ENCODE results near the gene DGKB. TPM values are rescaled to one million over a fixed set of nuclear protein-coding genes. Genes with fewer than 3 reads are reported as not detected.

Gene DGKB
- total RNA-seq, 4 donors from 2014 or later = 0.07 to 0.95 (median 0.34) TPM

GRCh38 chr7:14828053-14828452, 74.5 kb downstream of the DGKB start:
- H3K27me3 ChIP-seq = no peaks in the 10 kb centered on the region
- H3K4me1 ChIP-seq = peaks cover 0 to 11% of the 10 kb centered on the region in 2 donors
- ATAC-seq (no peak), DNase-seq (no peak)
- H3K4me3 ChIP-seq = no peak overlapping the region
- in situ Hi-C loops (cut with MboI; ENCODE audit: low sequenced_read_pairs in 4 of 4) = no loop called here
- intact Hi-C loops (cut with DNase I; ENCODE audit: low total_unique reads) = no loop called here
- TF ChIP-seq POLR2A (IDR thresholded peaks at IDR 0.05) = no peak
- TF ChIP-seq, protein P1, sequence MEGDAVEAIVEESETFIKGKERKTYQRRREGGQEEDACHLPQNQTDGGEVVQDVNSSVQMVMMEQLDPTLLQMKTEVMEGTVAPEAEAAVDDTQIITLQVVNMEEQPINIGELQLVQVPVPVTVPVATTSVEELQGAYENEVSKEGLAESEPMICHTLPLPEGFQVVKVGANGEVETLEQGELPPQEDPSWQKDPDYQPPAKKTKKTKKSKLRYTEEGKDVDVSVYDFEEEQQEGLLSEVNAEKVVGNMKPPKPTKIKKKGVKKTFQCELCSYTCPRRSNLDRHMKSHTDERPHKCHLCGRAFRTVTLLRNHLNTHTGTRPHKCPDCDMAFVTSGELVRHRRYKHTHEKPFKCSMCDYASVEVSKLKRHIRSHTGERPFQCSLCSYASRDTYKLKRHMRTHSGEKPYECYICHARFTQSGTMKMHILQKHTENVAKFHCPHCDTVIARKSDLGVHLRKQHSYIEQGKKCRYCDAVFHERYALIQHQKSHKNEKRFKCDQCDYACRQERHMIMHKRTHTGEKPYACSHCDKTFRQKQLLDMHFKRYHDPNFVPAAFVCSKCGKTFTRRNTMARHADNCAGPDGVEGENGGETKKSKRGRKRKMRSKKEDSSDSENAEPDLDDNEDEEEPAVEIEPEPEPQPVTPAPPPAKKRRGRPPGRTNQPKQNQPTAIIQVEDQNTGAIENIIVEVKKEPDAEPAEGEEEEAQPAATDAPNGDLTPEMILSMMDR (IDR thresholded peaks at IDR 0.05 in 4 of 5, conservative IDR thresholded peaks at IDR 0.05 in 1 of 5) = no peak
- H3K27ac ChIP-seq = no peak overlapping the region
- no peaks in the 10 kb centered on the region for H3K9me3 ChIP-seq
- no peaks in the 10 kb centered on the region for H3K36me3 ChIP-seq

GRCh38 chr7:14826426-14826825, 76.1 kb downstream of the DGKB start:
- DNase-seq (no peak), ATAC-seq (no peak)
- no peaks in the 10 kb centered on the region for H3K36me3 ChIP-seq
- intact Hi-C loops (cut with DNase I; ENCODE audit: low total_unique reads) (no loop called here), in situ Hi-C loops (cut with MboI; ENCODE audit: low sequenced_read_pairs in 4 of 4) (no loop called here)
- H3K27ac ChIP-seq = no peak overlapping the region
- no peaks in the 10 kb centered on the region for H3K27me3 ChIP-seq
- no peaks in the 10 kb centered on the region for H3K9me3 ChIP-seq
- H3K4me1 ChIP-seq = peaks cover 0 to 6% of the 10 kb centered on the region in 2 donors
- no peak overlapping the region for H3K4me3 ChIP-seq
- TF ChIP-seq, protein P1 (IDR thresholded peaks at IDR 0.05 in 4 of 5, conservative IDR thresholded peaks at IDR 0.05 in 1 of 5) = no peak
- TF ChIP-seq POLR2A (IDR thresholded peaks at IDR 0.05) = no peak

GRCh38 chr7:14825912-14826311, 76.6 kb downstream of the DGKB start:
- H3K36me3 ChIP-seq = no peaks in the 10 kb centered on the region
- ATAC-seq = no peak
- no peak overlapping the region for H3K4me3 ChIP-seq
- no peak overlapping the region for H3K27ac ChIP-seq
- TF ChIP-seq POLR2A (IDR thresholded peaks at IDR 0.05) = no peak
- TF ChIP-seq, protein P1 (IDR thresholded peaks at IDR 0.05 in 4 of 5, conservative IDR thresholded peaks at IDR 0.05 in 1 of 5) = no peak
- H3K27me3 ChIP-seq = no peaks in the 10 kb centered on the region
- H3K4me1 ChIP-seq = peaks cover 0 to 6% of the 10 kb centered on the region in 2 donors
- DNase-seq = no peak
- H3K9me3 ChIP-seq = no peaks in the 10 kb centered on the region
- intact Hi-C loops (cut with DNase I; ENCODE audit: low total_unique reads) (no loop called here), in situ Hi-C loops (cut with MboI; ENCODE audit: low sequenced_read_pairs in 4 of 4) (no loop called here)

GRCh38 chr7:14822481-14822854, 80.1 kb downstream of the DGKB start:
- ATAC-seq (no peak), DNase-seq (no peak)
- Histone ChIP-seq H3K27me3 (no peaks in the 10 kb centered on the region), H3K4me1 (peaks cover 0 to 6% of the 10 kb centered on the region in 2 donors), H3K36me3 (no peaks in the 10 kb centered on the region), H3K9me3 (no peaks in the 10 kb centered on the region), H3K4me3 (no peak overlapping the region), H3K27ac (no peak overlapping the region)
- intact Hi-C loops (cut with DNase I; ENCODE audit: low total_unique reads) (no loop called here), in situ Hi-C loops (cut with MboI; ENCODE audit: low sequenced_read_pairs in 4 of 4) (no loop called here)
- TF ChIP-seq POLR2A (IDR thresholded peaks at IDR 0.05) = no peak
- TF ChIP-seq, protein P1 (IDR thresholded peaks at IDR 0.05 in 4 of 5, conservative IDR thresholded peaks at IDR 0.05 in 1 of 5) = no peak
